SU-DHL-6 (cell line): Measurements from ENCODE around the gene SERPINB6.

Source experiments
- H2AFZ ChIP-seq: fragments of 200-600 bp; sonication (generic); 2 replicates; pipeline ENCODE4 v1.6.1; 2014; ENCODE audit warnings: low read depth, mild to moderate bottlenecking, moderate library complexity, mixed read lengths, antibody characterized with exemption, low read length; ENCODE audit not compliant: severe bottlenecking
- H3F3A ChIP-seq: fragments of 200-600 bp; shearing (Covaris generic); 2 replicates; pipeline ENCODE4 v1.6.0; 2016; ENCODE audit warnings: antibody characterized with exemption, mild to moderate bottlenecking; ENCODE audit not compliant: insufficient read depth
- H3K27ac ChIP-seq: fragments of 200-600 bp; sonication (generic); 2 replicates; pipeline ENCODE4 v1.5.1; 2016; ENCODE audit warnings: low read depth, mild to moderate bottlenecking, low read length, moderate library complexity, mixed read lengths
- H3K27me3 ChIP-seq: fragments of 200-600 bp; sonication (generic), shearing (Covaris generic); 2 replicates; pipeline ENCODE4 v1.6.0; 2014; ENCODE audit warnings: mild to moderate bottlenecking, low read length
- H3K36me3 ChIP-seq: fragments of 200-600 bp; sonication (generic); 2 replicates; pipeline ENCODE4 v1.6.1; 2014; ENCODE audit warnings: mild to moderate bottlenecking, low read length, mixed read lengths
- H3K4me2 ChIP-seq: fragments of 300-600, 200-600 bp; shearing (Covaris generic), sonication (generic); 2 replicates; pipeline ENCODE4 v1.6.0; 2014; ENCODE audit warnings: low read length, low read depth, mild to moderate bottlenecking; ENCODE audit not compliant: poor library complexity, severe bottlenecking
- H3K4me3 ChIP-seq: fragments of 200-600 bp; sonication (generic); 2 replicates; pipeline ENCODE4 v1.5.1; 2014; ENCODE audit warnings: antibody characterized with exemption, low read length, mild to moderate bottlenecking, mixed read lengths; ENCODE audit not compliant: insufficient read depth, poor library complexity, severe bottlenecking
- H3K79me2 ChIP-seq: fragments of 200-600 bp; sonication (generic); 2 replicates; pipeline ENCODE4 v1.6.1; 2014; ENCODE audit warnings: mild to moderate bottlenecking, low read length, moderate library complexity; ENCODE audit not compliant: insufficient read depth
- H3K9ac ChIP-seq: fragments of 200-600 bp; sonication (generic); 2 replicates; pipeline ENCODE4 v1.7.0; 2014; ENCODE audit warnings: mild to moderate bottlenecking, low read length
- H3K9me2 ChIP-seq: fragments of 200-600 bp; sonication (generic); replicated peaks from 2 replicates; pipeline ENCODE4 v1.6.1; 2014; ENCODE audit warnings: low read length; ENCODE audit not compliant: insufficient read depth
- H3K9me3 ChIP-seq: fragments of 200-600 bp; sonication (generic); 2 replicates; pipeline ENCODE4 v1.6.1; 2014; ENCODE audit warnings: low read length, mixed read lengths; ENCODE audit not compliant: insufficient read depth
- H4K20me1 ChIP-seq: fragments of 200-600 bp; sonication (generic); 2 replicates; pipeline ENCODE4 v1.6.1; 2014; ENCODE audit warnings: low read depth, mild to moderate bottlenecking, antibody characterized with exemption, low read length, moderate library complexity, mixed read lengths
- EZH2phosphoT487 ChIP-seq: fragments of 200-600 bp; sonication (generic), shearing (Covaris generic); conservative IDR thresholded peaks from 2 replicates; pipeline ENCODE4 v1.6.1; 2018; ENCODE audit warnings: mild to moderate bottlenecking, antibody characterized with exemption, low read length, moderate library complexity, mixed read lengths
- TF ChIP-seq, protein P1 (sequence below): fragments of 200-600 bp; sonication (generic); IDR thresholded peaks from one replicate; pipeline ENCODE4 v1.5.1; 2017; ENCODE audit warnings: antibody characterized with exemption, mild to moderate bottlenecking, low read length, moderate library complexity; ENCODE audit not compliant: insufficient read depth, poor library complexity, severe bottlenecking

The SERPINB6 gene

DNA sequence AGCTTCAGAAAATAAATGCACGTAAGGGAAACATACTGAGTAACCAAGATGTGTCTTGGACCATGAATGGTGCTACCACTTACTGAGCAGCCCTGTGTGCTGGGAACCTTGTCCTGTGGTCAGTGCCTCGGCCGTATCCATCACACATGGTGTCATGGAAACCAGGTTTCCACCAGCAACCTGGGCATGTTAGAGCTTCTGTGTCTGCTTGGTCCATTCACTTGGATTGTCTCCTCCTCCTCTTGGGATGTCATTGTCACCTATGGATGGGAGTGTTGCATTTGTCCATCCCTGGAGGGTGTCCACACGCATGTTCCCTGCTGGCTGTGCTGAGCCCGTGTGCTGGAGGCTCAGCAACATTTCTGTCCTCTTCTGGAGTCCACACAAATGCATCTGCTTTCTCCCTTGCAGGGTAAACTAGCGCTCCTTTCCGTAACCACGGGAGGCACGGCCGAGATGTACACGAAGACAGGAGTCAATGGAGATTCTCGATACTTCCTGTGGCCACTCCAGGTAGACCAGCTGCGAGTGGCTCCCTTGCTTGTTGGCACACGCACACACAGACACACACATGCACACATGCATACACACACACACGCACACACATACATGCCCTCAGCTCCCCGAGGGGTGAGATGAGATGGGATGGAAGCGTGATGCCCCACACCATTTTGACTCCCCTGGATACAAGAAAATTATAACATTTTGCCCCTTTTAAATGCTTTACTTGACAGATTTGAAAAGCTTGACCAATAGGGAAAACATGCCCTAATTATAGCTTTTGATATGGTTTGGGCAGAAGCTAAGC, 45.3 kb upstream of the SERPINB6 start:
- no peak for TF ChIP-seq EZH2phosphoT487
- TF ChIP-seq, protein P1, sequence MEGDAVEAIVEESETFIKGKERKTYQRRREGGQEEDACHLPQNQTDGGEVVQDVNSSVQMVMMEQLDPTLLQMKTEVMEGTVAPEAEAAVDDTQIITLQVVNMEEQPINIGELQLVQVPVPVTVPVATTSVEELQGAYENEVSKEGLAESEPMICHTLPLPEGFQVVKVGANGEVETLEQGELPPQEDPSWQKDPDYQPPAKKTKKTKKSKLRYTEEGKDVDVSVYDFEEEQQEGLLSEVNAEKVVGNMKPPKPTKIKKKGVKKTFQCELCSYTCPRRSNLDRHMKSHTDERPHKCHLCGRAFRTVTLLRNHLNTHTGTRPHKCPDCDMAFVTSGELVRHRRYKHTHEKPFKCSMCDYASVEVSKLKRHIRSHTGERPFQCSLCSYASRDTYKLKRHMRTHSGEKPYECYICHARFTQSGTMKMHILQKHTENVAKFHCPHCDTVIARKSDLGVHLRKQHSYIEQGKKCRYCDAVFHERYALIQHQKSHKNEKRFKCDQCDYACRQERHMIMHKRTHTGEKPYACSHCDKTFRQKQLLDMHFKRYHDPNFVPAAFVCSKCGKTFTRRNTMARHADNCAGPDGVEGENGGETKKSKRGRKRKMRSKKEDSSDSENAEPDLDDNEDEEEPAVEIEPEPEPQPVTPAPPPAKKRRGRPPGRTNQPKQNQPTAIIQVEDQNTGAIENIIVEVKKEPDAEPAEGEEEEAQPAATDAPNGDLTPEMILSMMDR = no peak
- H3K4me2 ChIP-seq = no peak overlapping the region
- H3K79me2 ChIP-seq = peaks cover 18% of the 10 kb centered on the region
- H3K9me2 ChIP-seq = no peaks in the 10 kb centered on the region
- H3K36me3 ChIP-seq = peaks cover 14% of the 10 kb centered on the region
- H3K4me3 ChIP-seq = no peak overlapping the region
- H3K9ac ChIP-seq = no peak overlapping the region
- H2AFZ ChIP-seq = no peak overlapping the region
- peaks cover 3% of the 10 kb centered on the region; the same call in 1 of the 2 replicates for H3K9me3 ChIP-seq
- H4K20me1 ChIP-seq = no peaks in the 10 kb centered on the region
- no peak overlapping the region for H3K27ac ChIP-seq
- H3F3A ChIP-seq = peaks cover 34% of the 10 kb centered on the region
- H3K27me3 ChIP-seq = no peaks in the 10 kb centered on the region

DNA sequence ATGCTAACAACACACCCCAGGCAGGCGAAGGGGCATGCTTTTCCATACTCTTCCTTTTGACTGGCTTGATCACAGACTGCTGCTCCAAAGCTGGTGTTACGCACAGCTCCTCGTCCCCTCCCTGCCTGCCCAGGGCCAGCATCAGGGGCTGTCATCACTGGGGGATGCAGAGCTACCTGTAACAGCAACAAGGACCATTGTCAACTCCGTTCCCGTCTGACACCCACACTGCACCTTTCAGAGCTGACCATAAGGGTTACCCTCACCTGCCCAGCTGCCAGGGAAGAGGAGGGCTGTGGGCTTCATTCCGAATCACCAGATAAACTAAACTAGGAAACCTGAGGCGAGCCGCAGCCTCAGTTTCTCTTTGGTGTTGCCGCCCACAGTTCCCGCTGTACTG, 43.8 kb upstream of the SERPINB6 start:
- Histone ChIP-seq H3K79me2 (peaks cover 8% of the 10 kb centered on the region; the same call in 1 of the 2 replicates), H3K9me2 (no peaks in the 10 kb centered on the region), H3K9ac (no peak overlapping the region), H2AFZ (no peak overlapping the region), H3F3A (peaks cover 22% of the 10 kb centered on the region), H3K4me3 (no peak overlapping the region), H3K36me3 (peaks cover 23% of the 10 kb centered on the region), H3K9me3 (peaks cover 17% of the 10 kb centered on the region; the same call in 1 of the 2 replicates), H3K27ac (no peak overlapping the region), H3K27me3 (no peaks in the 10 kb centered on the region), H3K4me2 (no peak overlapping the region), H4K20me1 (no peaks in the 10 kb centered on the region)
- TF ChIP-seq, protein P1 = no peak
- TF ChIP-seq EZH2phosphoT487 = no peak

DNA sequence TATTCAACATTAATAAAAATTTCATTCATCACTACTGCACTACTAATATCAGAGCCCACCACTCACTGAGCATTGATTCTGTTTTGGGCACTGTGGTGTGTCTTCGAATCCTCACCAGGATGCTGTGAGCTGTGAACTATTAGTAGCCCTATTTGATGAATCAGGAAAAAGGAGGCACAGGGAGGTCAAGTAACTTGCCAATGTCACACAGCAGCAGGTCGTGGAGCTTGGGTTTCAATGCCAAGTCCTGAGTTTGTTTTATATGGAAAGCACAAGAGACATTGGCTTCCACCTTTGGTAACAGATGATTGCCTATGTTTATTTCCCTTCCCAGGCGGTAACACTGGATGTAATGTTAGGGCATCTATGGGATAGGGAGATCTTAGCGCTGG, 43.3 kb upstream of the SERPINB6 start:
- Histone ChIP-seq H3K9me3 (peaks cover 17% of the 10 kb centered on the region; the same call in 1 of the 2 replicates), H3K27ac (no peak overlapping the region), H3K4me3 (no peak overlapping the region), H3F3A (peaks cover 18% of the 10 kb centered on the region), H3K36me3 (peaks cover 24% of the 10 kb centered on the region), H4K20me1 (no peaks in the 10 kb centered on the region), H3K27me3 (no peaks in the 10 kb centered on the region), H3K9me2 (no peaks in the 10 kb centered on the region), H3K79me2 (peaks cover 6% of the 10 kb centered on the region; the same call in 1 of the 2 replicates), H2AFZ (no peak overlapping the region), H3K9ac (no peak overlapping the region), H3K4me2 (no peak overlapping the region)
- no peak for TF ChIP-seq EZH2phosphoT487
